ENCODE data around the gene YDJC. TPM values are rescaled to one million over a fixed set of nuclear protein-coding genes. Genes with fewer than 3 reads are reported as not detected.
"Not testable (repeated sequence)": the region's sequence is repeated elsewhere in the genome, so short reads cannot be mapped to it uniquely, and the experiment has no call there.

The YDJC gene
- total and polyA plus RNA-seq, 12 donors: 2.5 to 36.2 (median 19.5) TPM

GRCh38 chr22:21650823-21651520, 21.1 kb upstream of the YDJC start:
- Histone ChIP-seq H3K27me3 (no peaks in the 10 kb centered on the region), H3K36me3 (replicated peaks in 1 of 2) (no peaks in the 10 kb centered on the region), H3K4me1 (replicated peaks in 1 of 2) (peaks cover 12 to 14% of the 10 kb centered on the region in 2 donors), H3K4me3 (peak overlapping the region in 1 of 4 donors; percentile 79), H3K9me3 (replicated peaks in 1 of 3) (no peaks in the 10 kb centered on the region), H3K27ac (no peak overlapping the region)
- intact Hi-C loops (cut with DNase I): no loop called here
- DNase-seq: no peak
- 19 to 23% (median 22%) methylated on average over 5 to 6 of the region's 6 CpGs for WGBS, 4 donors
- TF ChIP-seq POLR2A (IDR thresholded peaks at IDR 0.05) (no peak), CTCF (IDR thresholded peaks at IDR 0.05) (no peak)

- 90 to 99% (median 95%) methylated on average over 7 of the region's 7 CpGs for WGBS, 4 donors
- intact Hi-C loops (cut with DNase I): no loop called here
- Histone ChIP-seq H3K4me1 (replicated peaks in 1 of 2) (peaks cover 12 to 14% of the 10 kb centered on the region in 2 donors), H3K36me3 (replicated peaks in 1 of 2) (peaks cover 0 to 4% of the 10 kb centered on the region in 2 donors), H3K4me3 (no peak overlapping the region), H3K27ac (no peak overlapping the region), H3K27me3 (no peaks in the 10 kb centered on the region), H3K9me3 (replicated peaks in 1 of 3) (no peaks in the 10 kb centered on the region)
- TF ChIP-seq POLR2A (IDR thresholded peaks at IDR 0.05) (no peak), CTCF (IDR thresholded peaks at IDR 0.05) (no peak)
- no peak for DNase-seq
Measured at GRCh38 chr22:21650280-21650679, 20.5 kb upstream of the YDJC start.

GRCh38 chr22:21646608-21647590, 17.1 kb upstream of the YDJC start:
- no peak overlapping the region for H3K4me3 ChIP-seq
- peaks cover 17 to 19% of the 10 kb centered on the region in 2 donors for H3K4me1 ChIP-seq (replicated peaks in 1 of 2)
- peak; percentile 76 to 94 (median 88) for DNase-seq
- H3K27ac ChIP-seq: no peak overlapping the region
- whole genome bisulfite sequencing, 4 donors: 33 to 43% (median 42%) methylated on average over 12 to 14 of the region's 14 CpGs
- no peaks in the 10 kb centered on the region for H3K9me3 ChIP-seq (replicated peaks in 1 of 3)
- intact Hi-C loops (cut with DNase I): no loop called here
- peak; percentile 80 to 91 (median 88) for TF ChIP-seq CTCF (IDR thresholded peaks at IDR 0.05)
- no peak for TF ChIP-seq POLR2A (IDR thresholded peaks at IDR 0.05)
- no peaks in the 10 kb centered on the region for H3K27me3 ChIP-seq
- peaks cover 0 to 7% of the 10 kb centered on the region in 2 donors for H3K36me3 ChIP-seq (replicated peaks in 1 of 2)

GRCh38 chr22:21645513-21645912, 15.7 kb upstream of the YDJC start:
- H3K27ac ChIP-seq; H3K4me3 ChIP-seq; H3K9me3 ChIP-seq (replicated peaks in 1 of 3); intact Hi-C loops (cut with DNase I); H3K27me3 ChIP-seq; H3K36me3 ChIP-seq (replicated peaks in 1 of 2); DNase-seq: not testable (repeated sequence)
- 88 to 94% (median 92%) methylated on average over 5 to 6 of the region's 6 CpGs for WGBS, 4 donors
- peaks cover 10 to 19% of the 10 kb centered on the region in 2 donors for H3K4me1 ChIP-seq (replicated peaks in 1 of 2)
